CD4-positive, CD25-positive, alpha-beta regulatory T cell (primary cell): Measurements from ENCODE around the gene BRI3. TPM values are rescaled to one million over a fixed set of nuclear protein-coding genes. Genes with fewer than 3 reads are reported as not detected.

ENCODE experiments used
- polyA plus RNA-seq, 4 donors: library from polyadenylated mRNA; unstranded; fragments of 300-500 nt; fragmentation: Illumina TruSeq; gene quantifications; one replicate each; pipeline ENCODE4 v1.2.3, GENCODE V29; 2021
- total RNA-seq: library from RNA; stranded (reverse); gene quantifications from one replicate; pipeline ENCODE4 v1.2.3, GENCODE V29; 2022

The BRI3 gene
- total and polyA plus RNA-seq, 5 donors from 2014 or later = 15.6 to 55.9 (median 16.4) TPM

Other genes with a start within 250 kb of the BRI3 start
- gene LMTK2, start 174.8 kb upstream of the BRI3 start, total RNA-seq = 28.9 TPM
- 1 to 10 TPM; 2.0 to 4.6 (median 2.8) TPM for gene LMTK2, start 174.8 kb upstream of the BRI3 start, polyA plus RNA-seq
- gene BHLHA15, start 70.2 kb upstream of the BRI3 start, total RNA-seq = not detected
- not detected for gene BHLHA15, start 70.2 kb upstream of the BRI3 start, polyA plus RNA-seq
- gene TECPR1, start 29.5 kb upstream of the BRI3 start, total RNA-seq = 118 TPM
- 10 to 100 TPM; 11.0 to 21.3 (median 15.7) TPM for gene TECPR1, start 29.5 kb upstream of the BRI3 start, polyA plus RNA-seq
- gene BAIAP2L1, start 119.4 kb downstream of the BRI3 start, total RNA-seq = 0.86 TPM
- gene BAIAP2L1, start 119.4 kb downstream of the BRI3 start, polyA plus RNA-seq = under 1 TPM; 0.12 to 0.62 (median 0.48) TPM